CD1c-positive myeloid dendritic cell (primary cell): ENCODE results near the gene PLCB1.

ENCODE experiments used
- DNase-seq: peaks from one replicate; pipeline ENCODE4 v3.0.0-alpha.2; 2016; ENCODE audit errors: extremely low spot score

The PLCB1 gene

DNA sequence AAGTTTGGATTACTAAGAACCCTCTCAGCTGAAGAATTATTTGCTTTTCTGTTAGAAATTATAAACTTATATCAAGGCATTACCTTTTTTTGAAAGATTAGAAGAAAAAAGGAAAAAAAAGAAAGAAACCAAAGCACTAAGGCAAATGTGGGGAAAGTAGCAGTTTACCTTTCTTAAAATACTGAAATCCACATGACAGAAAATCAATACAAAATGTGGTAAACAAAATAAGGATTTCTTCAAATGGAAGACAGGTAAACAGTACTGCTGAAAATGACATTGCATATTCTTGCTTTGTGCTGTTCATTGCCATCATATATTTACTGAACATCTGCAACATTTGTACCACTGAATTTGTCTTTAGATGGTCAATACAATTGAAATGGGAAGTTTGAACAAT, 525.6 kb downstream of the PLCB1 start:
- DNase-seq = no peak

- no peak for DNase-seq
These were observed 526.0 kb downstream of the PLCB1 start for GRCh38 chr20:8658103-8658502.

- DNase-seq = no peak
These were observed 529.3 kb downstream of the PLCB1 start for GRCh38 chr20:8661229-8661952.

DNA sequence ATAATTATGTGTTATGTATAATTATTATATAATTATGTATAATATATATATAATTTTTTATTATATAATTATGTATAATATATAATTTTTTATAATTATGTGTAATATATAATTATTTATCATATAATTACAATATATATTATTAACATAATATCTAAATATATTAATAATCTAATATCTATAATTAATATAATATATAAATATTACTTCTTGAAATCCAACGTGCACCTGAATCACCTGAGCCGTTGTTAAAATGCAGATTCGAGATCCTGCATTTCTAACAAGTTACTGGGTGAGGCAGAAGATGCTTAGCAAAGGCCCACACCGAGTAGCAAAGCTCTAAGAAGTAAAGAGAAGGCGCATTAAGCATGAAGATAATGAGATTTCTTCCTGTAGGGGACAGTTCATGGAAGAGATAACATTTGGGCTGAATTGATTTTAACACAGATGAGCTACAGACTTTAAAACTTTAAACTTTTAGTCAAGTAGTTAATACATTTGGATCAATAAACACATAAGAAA, 530.4 kb downstream of the PLCB1 start:
- DNase-seq = no peak

DNA sequence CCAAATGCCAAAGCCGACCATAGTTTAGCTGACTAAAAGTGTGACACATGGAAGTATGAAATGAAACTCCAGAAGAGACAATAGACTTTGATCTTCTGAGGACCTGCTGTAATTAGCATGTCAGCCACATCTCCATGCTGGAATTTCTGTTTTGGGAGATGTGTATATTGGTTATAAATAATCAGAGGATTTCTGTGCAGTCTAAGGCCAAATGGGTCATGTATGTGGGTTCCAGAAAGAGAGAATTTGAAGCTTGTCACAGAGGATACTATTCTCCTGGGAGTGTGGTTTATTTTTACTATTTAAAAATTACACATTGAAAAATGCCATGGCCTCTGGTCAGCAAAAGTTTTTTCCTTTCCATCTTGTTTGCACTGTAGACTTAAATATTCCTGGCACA, 531.4 kb downstream of the PLCB1 start:
- DNase-seq = no peak

DNA sequence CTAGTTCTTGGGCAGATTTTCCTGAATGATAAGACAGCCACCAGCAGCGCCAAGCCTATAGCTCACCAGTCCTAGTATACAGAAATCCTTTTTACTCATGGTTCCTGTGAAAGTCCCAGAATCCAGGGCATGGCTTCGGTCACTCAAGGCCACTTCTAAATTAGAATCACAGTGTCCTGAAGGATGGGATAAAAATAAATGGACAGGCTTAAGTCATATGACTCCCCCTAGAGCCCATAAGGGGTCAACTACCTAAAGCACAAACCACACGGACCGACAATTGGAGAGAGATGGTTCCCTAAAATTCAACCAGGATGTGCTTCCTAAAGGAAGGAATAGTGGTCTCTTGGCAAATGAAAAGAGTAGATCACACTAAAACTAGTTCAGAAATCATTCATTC, 532.7 kb downstream of the PLCB1 start:
- no peak for DNase-seq

DNA sequence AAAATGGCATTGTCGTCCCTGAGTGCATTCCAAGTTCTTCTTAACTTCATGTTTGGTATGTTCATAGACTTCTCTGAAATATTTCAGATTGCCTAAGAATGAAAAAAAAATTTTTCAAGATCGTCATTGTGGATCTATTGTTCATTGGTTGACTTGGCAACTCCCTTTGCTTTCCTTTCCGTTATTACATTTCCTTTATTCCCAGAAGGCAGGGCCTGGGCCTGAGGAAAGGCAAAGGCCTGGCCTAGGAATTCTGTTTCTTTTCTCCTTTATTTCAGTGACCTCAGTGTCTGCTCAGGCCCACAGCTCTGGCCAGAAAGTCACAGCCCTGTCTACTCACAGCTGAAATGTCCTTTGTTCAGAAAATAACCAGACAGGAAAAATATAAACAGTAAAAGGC, 535.2 kb downstream of the PLCB1 start:
- DNase-seq = no peak

DNA sequence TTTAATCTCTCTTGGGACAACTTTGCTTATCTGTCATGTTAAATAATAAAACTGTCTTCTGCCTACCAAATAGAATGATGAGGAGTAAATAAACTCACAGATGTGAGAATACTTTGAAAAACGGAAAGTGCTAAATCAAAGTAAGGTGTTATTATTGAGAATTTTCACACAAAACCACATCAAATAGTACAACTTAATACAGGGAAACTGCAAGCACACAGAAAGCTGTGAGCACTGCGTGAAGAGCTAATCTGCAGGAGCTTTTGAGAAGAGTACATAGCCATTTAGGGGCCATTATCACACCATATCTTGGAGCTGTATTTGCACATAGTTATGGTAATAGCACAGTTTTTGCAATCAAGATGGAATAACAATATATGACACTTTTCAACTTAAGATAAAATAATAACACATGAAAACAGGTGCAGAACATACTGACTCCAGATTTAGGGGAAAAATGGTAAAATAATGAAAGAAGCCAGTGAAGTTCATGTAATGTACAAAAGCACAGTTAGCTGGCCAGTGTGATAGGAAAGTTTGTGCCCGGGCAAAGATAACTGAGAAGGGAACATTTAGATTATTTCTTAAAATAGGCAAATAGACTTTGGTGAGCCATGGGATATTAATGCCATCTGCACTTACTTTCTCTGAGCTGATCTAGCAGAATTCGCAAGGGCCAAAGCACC, 538.3 kb downstream of the PLCB1 start:
- no peak for DNase-seq

GRCh38 chr20:8670893-8671215, 538.8 kb downstream of the PLCB1 start:
- DNase-seq = no peak

GRCh38 chr20:8671370-8671961, 539.4 kb downstream of the PLCB1 start:
- DNase-seq = no peak

DNA sequence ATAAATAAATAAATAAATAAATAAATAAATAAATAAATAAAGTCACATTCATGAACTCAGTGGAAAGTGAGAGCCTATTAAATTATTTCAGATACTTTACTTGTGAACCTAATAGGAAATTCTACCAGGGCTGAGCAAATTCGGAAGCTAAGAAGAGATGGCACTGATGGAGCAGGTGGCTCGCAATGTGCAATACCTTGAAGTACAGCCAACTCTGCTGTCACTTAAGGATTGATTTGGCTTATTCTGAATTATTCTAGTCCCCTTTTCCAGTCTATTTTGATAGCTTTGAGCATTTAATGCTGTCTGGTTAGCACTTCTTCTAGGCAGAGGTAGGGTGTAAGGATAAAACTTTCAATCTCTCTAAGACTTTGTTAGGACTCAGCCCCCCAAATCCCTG, 541.0 kb downstream of the PLCB1 start:
- no peak for DNase-seq

DNA sequence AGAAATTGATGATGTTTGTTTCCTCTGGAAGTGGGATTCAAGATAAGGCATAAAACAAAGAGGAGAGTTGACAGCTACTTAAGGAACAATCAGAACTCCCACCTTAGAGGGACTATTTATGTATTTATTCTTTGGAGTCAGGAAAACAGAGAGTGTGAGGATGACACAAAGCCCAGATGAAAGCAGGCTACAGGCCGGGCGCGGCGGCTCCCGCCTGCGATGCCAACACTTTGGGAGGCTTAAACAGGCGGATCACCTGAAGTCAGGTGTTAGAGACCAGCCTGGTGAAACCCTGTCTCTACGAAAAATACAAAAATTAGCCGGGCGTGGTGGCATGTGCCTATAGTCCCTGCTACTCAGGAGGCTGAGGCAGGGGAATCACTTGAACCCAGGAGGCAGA, 543.8 kb downstream of the PLCB1 start:
- no peak for DNase-seq

- DNase-seq = no peak
These were observed 546.2 kb downstream of the PLCB1 start for GRCh38 chr20:8678098-8678776.

- no peak for DNase-seq
These were observed 557.3 kb downstream of the PLCB1 start for GRCh38 chr20:8689337-8689736.

GRCh38 chr20:8690074-8690473, 558.0 kb downstream of the PLCB1 start:
- DNase-seq = no peak

GRCh38 chr20:8693709-8694108, 561.6 kb downstream of the PLCB1 start:
- DNase-seq = no peak

- no peak for DNase-seq
These were observed 568.7 kb downstream of the PLCB1 start for GRCh38 chr20:8700756-8701155.

- DNase-seq = no peak
These were observed 575.1 kb downstream of the PLCB1 start for GRCh38 chr20:8706961-8707700.

- DNase-seq = no peak
These were observed 577.6 kb downstream of the PLCB1 start for GRCh38 chr20:8709627-8710026.

GRCh38 chr20:8711501-8711900, 579.4 kb downstream of the PLCB1 start:
- no peak for DNase-seq

DNA sequence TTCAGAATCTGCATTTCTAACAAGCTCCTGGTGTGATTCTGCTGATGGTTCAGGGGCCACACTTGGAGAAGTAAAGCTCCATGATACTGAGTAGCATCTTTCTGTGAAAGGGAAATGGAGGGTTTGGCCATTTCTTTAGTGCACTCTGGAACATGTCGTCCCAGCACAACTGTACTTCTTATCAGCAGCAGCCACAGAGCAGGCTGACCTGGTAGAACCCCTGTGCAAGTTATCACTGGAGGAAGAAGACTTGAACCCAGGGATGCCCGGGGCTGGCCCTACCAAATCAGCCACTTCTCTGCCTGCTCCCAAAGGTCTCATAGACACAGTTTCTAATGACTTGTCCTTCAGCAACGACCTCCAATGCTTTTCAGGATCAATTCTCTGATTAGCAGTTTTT, 582.1 kb downstream of the PLCB1 start:
- DNase-seq = no peak

DNA sequence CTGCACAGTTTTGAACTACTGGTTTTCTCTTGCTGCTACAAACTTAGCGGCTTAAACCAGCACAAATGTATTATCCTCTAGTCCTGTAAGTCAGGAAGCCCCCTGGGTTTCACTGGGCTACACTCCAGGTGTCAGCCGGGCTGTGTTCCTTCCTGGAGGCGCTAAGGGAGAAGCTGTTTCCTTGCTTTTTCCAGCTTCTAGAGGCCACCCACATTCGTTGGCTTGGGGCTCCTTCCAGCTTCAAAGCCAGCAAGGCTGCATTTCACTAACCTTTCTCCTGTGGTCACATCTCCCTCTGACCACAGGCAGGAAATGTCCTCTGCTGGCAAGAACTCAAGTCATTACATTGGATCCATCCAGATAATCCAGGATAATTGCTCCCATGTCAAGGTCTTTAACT, 586.2 kb downstream of the PLCB1 start:
- DNase-seq = no peak
